Dermis microvascular lymphatic vessel endothelial cell (primary cell): ENCODE results near the gene PIM3. TPM values are rescaled to one million over a fixed set of nuclear protein-coding genes. Genes with fewer than 3 reads are reported as not detected.
A peak's percentile ranks its signal among the peaks of the same experiment; 100 is the strongest.

ENCODE experiments used
- DNase-seq, 2 donors: peaks; one replicate each; pipeline versions ENCODE4 v3.0.0 to v3.0.0-alpha.2; 2010; ENCODE audit warnings: low read depth in 2 of 2
- total RNA-seq: library from RNA; depleted of rRNA; stranded (reverse); fragments of >200 nt; gene quantifications from 2 replicates; pipeline ENCODE4 v1.2.1, GENCODE V29; 2014

PIM3 gene
- total RNA-seq: 163 and 289 TPM in 2 replicates

DNA sequence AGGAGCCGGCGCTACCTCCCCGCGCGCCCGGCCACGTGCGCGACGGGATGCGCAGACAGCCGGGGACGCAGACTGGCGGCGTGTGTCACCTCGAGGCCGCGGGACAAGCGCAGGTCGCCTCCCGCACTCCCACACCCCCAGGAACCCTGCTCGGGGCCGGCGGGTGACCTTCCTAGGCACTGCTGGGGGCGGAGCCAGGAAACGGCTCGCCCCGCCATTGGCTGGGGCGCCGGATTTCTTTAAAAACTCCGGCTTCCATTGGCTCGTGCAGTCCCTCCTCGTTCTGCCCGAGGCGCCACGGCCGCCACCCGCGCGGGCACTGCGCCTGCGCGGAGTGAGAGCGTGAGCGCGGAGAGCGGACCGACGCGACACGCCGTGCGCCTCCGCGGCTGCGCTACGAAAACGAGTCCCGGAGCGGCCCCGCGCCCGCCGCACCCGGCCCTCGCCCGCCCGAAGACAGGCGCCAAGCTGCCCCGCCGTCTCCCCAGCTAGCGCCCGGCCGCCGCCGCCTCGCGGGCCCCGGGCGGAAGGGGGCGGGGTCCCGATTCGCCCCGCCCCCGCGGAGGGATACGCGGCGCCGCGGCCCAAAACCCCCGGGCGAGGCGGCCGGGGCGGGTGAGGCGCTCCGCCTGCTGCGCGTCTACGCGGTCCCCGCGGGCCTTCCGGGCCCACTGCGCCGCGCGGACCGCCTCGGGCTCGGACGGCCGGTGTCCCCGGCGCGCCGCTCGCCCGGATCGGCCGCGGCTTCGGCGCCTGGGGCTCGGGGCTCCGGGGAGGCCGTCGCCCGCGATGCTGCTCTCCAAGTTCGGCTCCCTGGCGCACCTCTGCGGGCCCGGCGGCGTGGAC, at the start of gene PIM3:
Gene PIM3, plus strand, starts transcription at position 614 of the 846 bp plus-strand sequence. Its CDS starts 176 bp downstream, at position 790.
- peak; percentile 94 to 97 for DNase-seq

DNA sequence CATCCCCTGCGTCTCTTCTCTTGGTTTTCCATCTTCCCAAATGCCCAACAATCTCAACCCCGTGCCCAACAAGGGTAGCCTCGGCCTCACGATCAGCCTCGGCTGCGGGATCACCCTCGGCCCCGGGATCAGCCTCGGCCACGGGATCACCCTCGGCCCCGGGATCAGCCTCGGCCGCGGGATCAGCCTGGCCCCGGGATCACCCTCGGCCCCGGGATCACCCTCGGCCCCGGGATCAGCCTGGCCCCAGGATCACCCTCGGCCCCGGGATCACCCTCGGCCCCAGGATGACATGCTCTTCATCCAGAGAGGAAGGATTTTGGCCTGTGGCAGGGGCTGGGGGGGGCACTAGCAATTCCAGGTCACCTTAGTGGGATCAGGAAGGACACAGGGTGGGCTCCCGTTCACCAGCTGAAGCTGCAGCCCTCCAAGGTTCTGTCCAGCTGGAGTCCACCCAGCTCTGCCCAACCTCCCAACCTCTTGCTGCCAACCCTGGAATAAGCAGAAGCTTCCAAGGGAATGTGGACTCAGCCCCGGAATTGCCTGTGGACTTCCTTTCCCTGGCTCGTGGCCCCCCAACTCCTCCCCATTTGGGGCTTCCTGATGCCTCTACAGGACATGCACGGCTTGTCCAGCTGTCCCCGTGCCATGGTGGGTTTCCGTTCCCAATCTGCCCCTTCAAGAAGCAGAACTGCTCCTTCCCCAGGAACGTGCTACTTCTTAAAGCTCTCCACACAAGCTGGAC, 48.5 kb upstream of the PIM3 start:
- no peak for DNase-seq

DNA sequence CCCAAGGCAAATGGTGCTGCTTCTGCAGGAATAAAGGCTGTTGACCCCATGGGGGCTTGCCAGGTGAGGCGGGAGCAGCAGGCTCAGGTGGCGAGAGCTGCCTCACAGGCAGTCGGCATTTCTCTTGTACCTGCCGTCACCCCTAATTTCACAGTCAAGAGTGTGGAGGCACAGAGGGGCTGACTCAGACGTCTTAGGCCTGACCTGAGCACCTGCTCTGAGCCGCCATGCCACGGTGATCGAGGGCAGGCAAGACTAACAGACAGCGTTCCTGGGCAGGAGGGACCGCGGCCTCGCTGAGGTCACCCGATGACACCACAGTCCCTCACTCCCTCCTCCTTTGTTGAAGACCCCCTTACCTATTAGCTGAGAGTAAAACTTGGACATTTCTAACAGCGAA, 47.5 kb upstream of the PIM3 start:
- DNase-seq: no peak

DNA sequence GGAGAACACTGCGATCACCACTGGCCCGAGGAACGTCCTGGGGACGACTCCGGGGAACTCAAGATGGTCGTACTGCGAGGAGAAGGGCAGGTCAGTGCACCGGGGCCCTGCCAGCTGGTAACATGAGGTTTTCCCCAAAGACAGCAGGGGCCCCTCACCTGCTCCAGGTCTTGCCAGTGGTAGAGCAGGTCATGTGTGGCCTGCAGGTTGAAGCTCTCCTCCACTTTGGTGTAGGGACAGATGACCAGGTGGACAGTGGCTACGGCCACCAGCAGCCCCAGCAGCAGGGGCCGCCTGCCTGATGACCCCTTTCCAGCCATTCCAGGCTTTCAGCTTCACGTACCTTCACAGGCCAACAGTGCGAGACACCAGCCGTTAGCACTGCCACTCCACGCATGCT, 47.1 kb upstream of the PIM3 start:
- no peak for DNase-seq

DNA sequence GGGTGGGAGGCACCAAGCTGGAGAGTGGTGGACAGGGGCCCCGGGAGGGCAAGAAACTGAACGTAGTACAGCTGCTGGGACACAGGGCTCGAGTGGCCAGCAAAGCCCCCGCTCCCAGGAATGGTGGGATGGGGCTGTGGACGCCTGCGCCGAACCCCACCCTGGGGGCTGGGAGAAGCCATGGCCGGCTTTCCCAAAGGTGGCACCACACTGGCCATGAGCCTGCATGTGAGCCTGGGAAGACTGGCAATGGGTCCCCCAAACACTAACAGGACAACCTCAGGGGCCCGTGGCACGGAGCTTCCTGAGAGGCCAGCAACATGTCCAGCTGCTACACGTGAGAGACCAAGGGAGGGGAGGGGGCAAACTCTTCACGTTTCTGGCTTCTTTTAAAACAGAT, 46.3 kb upstream of the PIM3 start:
- no peak for DNase-seq

DNA sequence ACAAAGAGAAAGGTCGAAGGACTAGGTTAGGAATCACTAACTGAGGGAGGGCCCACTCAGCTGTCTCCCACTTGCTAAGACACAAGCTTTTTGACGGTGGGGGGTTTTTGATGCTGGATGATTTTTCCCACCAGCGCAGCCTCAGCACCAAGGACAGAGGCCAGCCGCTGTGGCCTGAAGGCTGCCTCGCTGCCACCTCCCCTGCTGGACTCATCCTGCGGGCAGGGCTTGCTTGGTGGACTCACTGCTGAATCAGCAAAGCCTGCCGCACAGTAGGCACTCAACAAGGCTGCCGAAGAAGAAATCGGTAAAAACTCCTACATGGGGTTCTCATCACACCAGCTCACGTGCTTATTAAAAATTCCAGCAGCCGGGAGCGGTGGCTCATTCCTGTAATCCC, 45.0 kb upstream of the PIM3 start:
- no peak for DNase-seq

GRCh38 chr22:49916831-49917230, 43.7 kb upstream of the PIM3 start:
- no peak for DNase-seq

GRCh38 chr22:49917974-49918910, 42.3 kb upstream of the PIM3 start, which contains the start of the genes ALG12 and CRELD2:
Gene ALG12, minus strand, starts transcription at chr22:49918438. Its CDS starts 4,673 bp downstream, at chr22:49913765.
Gene CRELD2, plus strand, starts transcription at chr22:49918634. Its CDS starts 136 bp downstream, at chr22:49918770.
- DNase-seq: peak; percentile 90 to 98

DNA sequence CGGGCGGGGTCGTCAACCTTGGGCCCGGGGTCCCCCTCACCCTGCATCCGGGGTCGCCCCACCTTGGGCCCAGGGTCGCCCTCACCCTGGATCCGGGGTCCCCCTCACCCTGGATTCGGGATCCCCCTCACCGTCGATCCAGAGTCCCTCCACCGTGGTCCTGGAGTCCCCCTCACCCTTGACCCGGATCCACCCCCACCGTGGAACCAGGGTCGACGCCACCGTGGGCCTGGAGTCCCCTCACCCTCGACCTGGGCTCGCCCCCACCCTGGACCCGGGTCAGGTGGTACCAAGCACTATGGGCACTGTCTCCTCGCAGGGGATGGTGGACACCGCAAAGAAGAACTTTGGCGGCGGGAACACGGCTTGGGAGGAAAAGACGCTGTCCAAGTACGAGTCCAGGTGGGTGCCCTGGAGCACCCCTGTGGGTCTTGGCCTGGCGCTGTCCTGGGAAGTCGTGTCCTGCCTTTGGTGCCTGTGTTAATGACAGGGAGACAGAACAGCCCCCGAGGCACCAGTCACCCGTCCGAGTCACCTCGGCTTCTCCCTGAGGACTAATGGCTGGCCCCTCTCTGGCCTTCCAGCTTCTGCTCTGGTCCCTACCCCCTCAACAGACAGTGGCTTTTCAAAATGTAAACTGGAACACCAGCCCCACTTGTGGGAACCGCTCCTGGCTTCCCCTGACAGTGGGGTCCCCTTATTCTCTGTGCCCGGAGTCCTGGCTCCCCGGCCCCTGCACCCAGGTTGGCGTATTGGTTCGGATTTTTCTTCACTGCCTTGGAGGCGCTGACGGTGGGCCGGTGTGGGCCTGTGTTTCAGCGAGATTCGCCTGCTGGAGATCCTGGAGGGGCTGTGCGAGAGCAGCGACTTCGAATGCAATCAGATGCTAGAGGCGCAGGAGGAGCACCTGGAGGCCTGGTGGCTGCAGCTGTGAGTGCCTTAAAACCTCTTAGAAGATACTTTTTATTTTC, 41.4 kb upstream of the PIM3 start:
- DNase-seq: peak in 1 of 2 donors; percentile 20

DNA sequence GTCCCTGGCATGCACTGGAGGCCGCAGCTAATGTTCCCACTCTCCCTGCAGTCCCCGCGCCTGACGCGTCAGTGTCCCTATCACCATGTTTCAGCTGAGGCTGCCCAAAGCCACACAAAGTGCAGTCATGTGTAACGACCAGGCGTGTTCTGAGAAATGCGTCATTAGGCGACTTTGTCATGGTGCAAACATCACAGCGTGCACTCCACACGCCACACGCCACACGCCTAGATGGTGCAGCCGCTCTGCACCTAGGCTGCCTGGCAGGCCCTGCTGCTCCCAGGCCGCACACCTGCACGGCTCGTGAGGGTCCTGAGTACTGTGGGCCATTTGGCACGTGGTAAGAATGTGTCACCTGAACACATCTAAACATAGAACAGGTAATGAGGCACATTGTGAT, 39.7 kb upstream of the PIM3 start:
- DNase-seq: no peak

GRCh38 chr22:49921508-49922278, 38.9 kb upstream of the PIM3 start:
- DNase-seq: no peak

- DNase-seq: no peak
Measured at GRCh38 chr22:49922484-49922883, 38.1 kb upstream of the PIM3 start.

DNA sequence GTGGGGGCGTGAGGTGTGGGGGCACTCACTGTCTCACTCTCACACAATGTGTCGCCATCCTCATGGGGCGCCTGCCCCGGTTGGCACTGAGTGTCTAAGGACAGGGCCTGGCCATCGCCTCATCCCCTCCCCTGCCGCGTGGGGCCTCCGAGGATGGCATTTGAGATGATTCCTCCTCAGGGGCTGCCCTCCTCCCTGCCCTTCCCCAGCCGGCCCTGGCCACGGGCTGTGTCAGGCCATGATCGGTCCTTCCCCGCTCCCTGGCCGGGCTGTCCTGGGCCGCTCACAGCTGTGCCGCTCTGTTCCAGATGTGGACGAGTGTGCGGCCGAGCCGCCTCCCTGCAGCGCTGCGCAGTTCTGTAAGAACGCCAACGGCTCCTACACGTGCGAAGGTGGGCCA, 37.6 kb upstream of the PIM3 start:
- no peak for DNase-seq

DNA sequence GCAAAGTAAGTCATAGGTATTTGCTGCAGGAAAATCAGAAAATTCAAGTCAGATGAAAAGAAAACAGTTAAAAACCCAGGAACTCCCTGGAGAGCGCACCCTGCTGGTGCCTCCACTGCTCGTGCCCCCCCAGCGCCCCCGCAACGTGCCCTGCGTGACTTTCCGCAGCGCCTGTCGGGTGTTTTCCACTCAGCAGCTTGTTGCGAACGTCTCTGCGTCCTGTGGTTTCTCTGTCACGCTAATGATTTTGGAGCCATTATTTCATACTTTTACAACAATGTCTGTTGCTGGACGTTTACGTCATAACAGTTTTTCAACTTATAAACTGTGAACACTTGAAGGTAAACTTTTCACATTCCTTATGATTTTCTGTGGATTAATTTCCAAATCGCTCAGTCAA, 37.1 kb upstream of the PIM3 start:
- no peak for DNase-seq

GRCh38 chr22:49924113-49924833, 36.3 kb upstream of the PIM3 start:
- DNase-seq: no peak

GRCh38 chr22:49925525-49926128, 34.9 kb upstream of the PIM3 start:
- no peak for DNase-seq

DNA sequence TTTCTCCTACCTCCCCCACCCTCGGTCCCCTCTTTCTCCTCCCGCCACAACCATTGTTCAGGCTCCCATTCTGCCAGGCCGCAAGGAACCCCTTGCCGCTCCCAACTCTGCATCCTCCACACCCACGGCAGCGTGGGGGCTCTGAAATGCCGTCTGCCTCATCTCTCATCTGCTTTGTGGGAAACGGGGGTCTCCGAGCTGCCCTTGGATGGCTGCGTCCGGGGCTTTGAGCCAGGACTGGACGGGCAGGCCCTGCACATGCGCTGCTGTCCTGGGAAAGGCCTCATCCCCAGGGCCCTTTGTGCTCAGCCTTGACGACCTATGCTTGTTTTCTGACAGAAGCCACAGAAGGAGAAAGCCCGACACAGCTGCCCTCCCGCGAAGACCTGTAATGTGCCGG, 33.7 kb upstream of the PIM3 start:
- DNase-seq: no peak

DNA sequence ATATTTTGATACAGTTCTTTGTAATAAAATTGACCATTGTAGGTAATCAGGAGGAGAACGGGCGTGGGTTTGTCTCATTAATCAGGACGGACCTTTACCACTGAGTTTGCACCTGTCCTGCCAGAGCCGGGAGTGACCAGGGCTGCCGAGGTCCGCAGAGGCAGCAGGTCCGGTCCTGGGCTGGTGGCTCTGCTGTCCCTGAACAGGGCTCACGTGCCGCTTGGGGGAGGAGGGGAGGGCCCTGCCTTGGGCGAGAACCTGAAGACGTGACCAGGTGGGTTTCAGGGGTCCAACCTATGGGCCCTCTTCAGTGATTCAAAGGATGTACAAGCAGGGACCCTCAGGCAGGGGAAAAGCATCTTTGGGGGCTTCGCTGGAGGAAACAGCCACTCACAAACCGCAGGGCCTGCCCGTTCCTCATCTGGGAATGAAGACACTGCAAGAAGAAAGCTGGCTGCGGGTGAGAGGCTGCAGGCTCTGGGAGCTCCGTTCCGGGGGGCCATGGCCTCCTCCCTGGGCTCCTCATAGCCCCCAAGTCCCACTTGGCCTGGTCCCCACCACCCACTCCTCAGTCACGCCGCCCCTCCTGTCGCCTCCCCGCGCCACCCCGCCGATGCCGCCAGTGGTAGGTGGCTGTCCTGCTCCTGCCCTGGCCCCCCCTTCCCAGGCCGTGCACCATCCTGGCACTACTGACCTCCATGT, 32.9 kb upstream of the PIM3 start:
- no peak for DNase-seq
